NT2/D1 (cell line): ENCODE results near the gene PHACTR1.

ENCODE experiments used
- SUZ12 ChIP-seq: IDR thresholded peaks from 2 replicates; pipeline ENCODE4 v1.6.1; 2011; ENCODE audit not compliant: insufficient read length, insufficient read depth; ENCODE audit errors: extremely low read depth
- YY1 ChIP-seq: IDR thresholded peaks from 2 replicates; pipeline ENCODE4 v1.6.1; 2011; ENCODE audit not compliant: insufficient read length, insufficient read depth

GRCh38 chr6:13212538-13212937, 496.0 kb downstream of the PHACTR1 start:
- no peak for TF ChIP-seq YY1
- TF ChIP-seq SUZ12 = no peak
